ENCODE data around the gene PPP1R9B.

PPP1R9B gene

GRCh38 chr17:50111673-50112655, 38.5 kb downstream of the PPP1R9B start:
- no peak for TF ChIP-seq CTCF (IDR thresholded peaks at IDR 0.05; ENCODE audit: low read depth, low read length)
- no peak overlapping the region for H3K4me3 ChIP-seq (ENCODE audit: low read depth, low read length)

GRCh38 chr17:50110591-50111349, 39.7 kb downstream of the PPP1R9B start:
- no peak overlapping the region for H3K4me3 ChIP-seq (ENCODE audit: low read depth, low read length)
- TF ChIP-seq CTCF (IDR thresholded peaks at IDR 0.05; ENCODE audit: low read depth, low read length), result no peak

- no peak for TF ChIP-seq CTCF (IDR thresholded peaks at IDR 0.05; ENCODE audit: low read depth, low read length)
- no peak overlapping the region for H3K4me3 ChIP-seq (ENCODE audit: low read depth, low read length)
Observed at GRCh38 chr17:50109785-50110184, 40.7 kb downstream of the PPP1R9B start.

GRCh38 chr17:50109207-50109606, 41.3 kb downstream of the PPP1R9B start:
- TF ChIP-seq CTCF (IDR thresholded peaks at IDR 0.05; ENCODE audit: low read depth, low read length), result no peak
- H3K4me3 ChIP-seq (ENCODE audit: low read depth, low read length), result no peak overlapping the region

GRCh38 chr17:50108556-50108955, 41.9 kb downstream of the PPP1R9B start:
- H3K4me3 ChIP-seq (ENCODE audit: low read depth, low read length), result no peak overlapping the region
- no peak for TF ChIP-seq CTCF (IDR thresholded peaks at IDR 0.05; ENCODE audit: low read depth, low read length)

- H3K4me3 ChIP-seq (ENCODE audit: low read depth, low read length), result no peak overlapping the region
- no peak for TF ChIP-seq CTCF (IDR thresholded peaks at IDR 0.05; ENCODE audit: low read depth, low read length)
Observed at GRCh38 chr17:50107790-50108414, 42.6 kb downstream of the PPP1R9B start.

Data from WI38 (cell line).